Esophagus squamous epithelium (tissue), 5 donors: ENCODE data around the gene UBE2Q1. TPM values are rescaled to one million over a fixed set of nuclear protein-coding genes. Genes with fewer than 3 reads are reported as not detected.

Source experiments
- DNase-seq: peaks from one replicate; lab custom pipeline; 2025; lab: John Stamatoyannopoulos, UW
- H3K27ac ChIP-seq, 4 donors: fragments of 200-600 bp; sonication (generic); one replicate each; pipeline ENCODE4 v1.5.1; 2016 to 2019; ENCODE audit warnings: mild to moderate bottlenecking in 1 of 4
- H3K27me3 ChIP-seq, 4 donors: fragments of 200-600 bp; sonication (generic); 1 replicate in 3 of 4; 2 replicates in 1 of 4; pipeline versions ENCODE4 v1.5.1 to v1.6.0; 2017 to 2021; ENCODE audit warnings: antibody characterized with exemption in 1 of 4
- H3K36me3 ChIP-seq, 3 donors: fragments of 200-600 bp; sonication (generic); one replicate each; pipeline ENCODE4 v1.5.1; 2016 to 2019
- H3K4me1 ChIP-seq, 3 donors: fragments of 200-600 bp; sonication (generic); one replicate each; pipeline ENCODE4 v1.5.1; 2017 to 2019
- H3K4me3 ChIP-seq, 4 donors: fragments of 200-600 bp; sonication (generic); 1 replicate in 3 of 4; 2 replicates in 1 of 4; pipeline ENCODE4 v1.5.1; 2016 to 2019; ENCODE audit warnings: mild to moderate bottlenecking in 2 of 4, moderate library complexity in 1 of 4
- H3K9me3 ChIP-seq, 3 donors: fragments of 200-600 bp; sonication (generic); one replicate each; pipeline ENCODE4 v1.5.1; 2016 to 2019
- POLR2A ChIP-seq, 4 donors: fragments of 450-650 bp; IDR thresholded peaks; one replicate each; pipeline ENCODE4 v1.6.1; 2017; ENCODE audit warnings: antibody characterized with exemption in 4 of 4, mild to moderate bottlenecking in 4 of 4, moderate library complexity in 3 of 4
- WGBS, 2 donors: methylation state at CpG; one replicate each; pipeline ENCODE4 v1.1.5; 2018; 5-methylcytosine and 5-hydroxymethylcytosine counted together
- intact Hi-C: fragments of 100-400 bp; cut with DNase I; formaldehyde crosslinking; loops from one replicate; pipeline ENCODE4 v1.15.0; 2022
- total RNA-seq, 4 donors: library from RNA; depleted of rRNA; stranded (reverse); fragments of >200 nt; gene quantifications; one replicate each; pipeline ENCODE4 v1.1.0, GENCODE V29; 2016
- TF ChIP-seq, protein P1 (sequence below), 6 experiments: fragments of 450-650 bp in 4 of 6; fragments of 200-600 bp in 2 of 6; sonication (generic) in 2 of 6; IDR thresholded peaks; one replicate each; pipeline ENCODE4 v1.5.1; 2016 to 2019; ENCODE audit warnings: antibody characterized with exemption in 6 of 6, mild to moderate bottlenecking in 4 of 6, moderate library complexity in 4 of 6
- donor health status: DM: yes; HTN: yes; CAD: no.

The UBE2Q1 gene
- total RNA-seq, 4 donors from 2014 or later = 17.8 to 27.9 (median 24.3) TPM

DNA sequence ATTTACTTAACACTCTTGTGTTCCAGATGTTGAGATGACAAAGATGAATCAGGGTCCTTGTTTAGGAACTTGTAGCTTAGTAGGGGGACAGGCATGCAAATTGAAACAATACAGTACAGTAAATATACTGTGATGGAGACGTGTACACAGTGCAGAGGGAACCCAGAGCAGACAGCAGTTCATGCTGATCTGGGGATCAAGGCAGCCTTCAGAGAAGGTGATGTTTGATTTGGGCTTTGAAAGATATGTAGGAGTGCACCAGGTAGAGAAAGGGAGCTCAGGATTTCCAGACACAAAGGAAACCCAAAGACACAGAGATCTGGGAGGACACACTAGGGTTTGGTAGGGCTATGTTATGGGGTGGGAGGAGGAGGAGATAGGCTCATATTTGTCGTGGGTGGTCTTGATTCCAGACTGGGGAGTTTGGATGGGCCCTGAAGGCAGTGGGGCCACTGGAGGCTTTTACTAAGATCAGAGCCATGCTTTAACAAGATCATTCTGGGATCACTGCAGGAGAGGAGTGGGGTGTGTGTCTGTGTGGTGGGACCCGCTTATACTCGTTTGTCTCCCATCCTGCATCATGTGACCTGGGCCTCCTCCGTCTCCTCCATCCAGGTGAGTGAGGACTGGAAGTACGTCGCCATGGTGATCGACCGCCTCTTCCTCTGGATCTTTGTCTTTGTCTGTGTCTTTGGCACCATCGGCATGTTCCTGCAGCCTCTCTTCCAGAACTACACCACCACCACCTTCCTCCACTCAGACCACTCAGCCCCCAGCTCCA lies 16.9 kb upstream of the UBE2Q1 start:
- no peak overlapping the region for H3K27ac ChIP-seq
- H3K27me3 ChIP-seq = no peaks in the 10 kb centered on the region
- intact Hi-C loops = no loop called here
- H3K4me1 ChIP-seq = peaks cover 0 to 15% (median 4%) of the 10 kb centered on the region in 3 donors
- no peaks in the 10 kb centered on the region for H3K9me3 ChIP-seq
- H3K36me3 ChIP-seq = peaks cover 0 to 26% (median 4%) of the 10 kb centered on the region in 3 donors
- no peak for DNase-seq
- no peak overlapping the region for H3K4me3 ChIP-seq
- no peak for TF ChIP-seq POLR2A (IDR thresholded peaks at IDR 0.05)
- TF ChIP-seq, protein P1, sequence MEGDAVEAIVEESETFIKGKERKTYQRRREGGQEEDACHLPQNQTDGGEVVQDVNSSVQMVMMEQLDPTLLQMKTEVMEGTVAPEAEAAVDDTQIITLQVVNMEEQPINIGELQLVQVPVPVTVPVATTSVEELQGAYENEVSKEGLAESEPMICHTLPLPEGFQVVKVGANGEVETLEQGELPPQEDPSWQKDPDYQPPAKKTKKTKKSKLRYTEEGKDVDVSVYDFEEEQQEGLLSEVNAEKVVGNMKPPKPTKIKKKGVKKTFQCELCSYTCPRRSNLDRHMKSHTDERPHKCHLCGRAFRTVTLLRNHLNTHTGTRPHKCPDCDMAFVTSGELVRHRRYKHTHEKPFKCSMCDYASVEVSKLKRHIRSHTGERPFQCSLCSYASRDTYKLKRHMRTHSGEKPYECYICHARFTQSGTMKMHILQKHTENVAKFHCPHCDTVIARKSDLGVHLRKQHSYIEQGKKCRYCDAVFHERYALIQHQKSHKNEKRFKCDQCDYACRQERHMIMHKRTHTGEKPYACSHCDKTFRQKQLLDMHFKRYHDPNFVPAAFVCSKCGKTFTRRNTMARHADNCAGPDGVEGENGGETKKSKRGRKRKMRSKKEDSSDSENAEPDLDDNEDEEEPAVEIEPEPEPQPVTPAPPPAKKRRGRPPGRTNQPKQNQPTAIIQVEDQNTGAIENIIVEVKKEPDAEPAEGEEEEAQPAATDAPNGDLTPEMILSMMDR (IDR thresholded peaks at IDR 0.05) = no peak
- WGBS, 2 donors = 65 to 77% methylated on average over 10 of the region's 10 CpGs

DNA sequence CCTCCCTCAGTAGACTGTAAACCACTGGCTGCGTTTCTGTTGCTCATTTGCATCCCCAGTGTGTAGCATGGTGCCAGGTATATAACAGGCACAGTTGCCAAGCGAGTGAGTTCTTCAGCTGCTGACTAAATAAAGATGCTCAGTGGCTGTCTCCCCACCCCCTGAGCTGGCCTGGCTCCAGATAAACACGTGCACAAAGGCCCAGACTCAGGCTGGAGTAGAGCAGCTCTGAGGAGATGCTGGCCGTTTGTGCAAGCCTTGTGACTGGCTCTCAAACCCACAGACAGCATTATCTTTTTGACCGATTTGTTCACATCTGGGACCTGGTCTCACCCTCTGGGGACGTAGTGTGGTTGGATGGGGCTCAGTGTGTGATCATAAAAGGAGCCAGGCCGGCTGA lies 16.3 kb upstream of the UBE2Q1 start:
- WGBS, 2 donors = 17 to 19% methylated on average over 2 to 7 of the region's 7 CpGs
- peaks cover 0 to 15% (median 4%) of the 10 kb centered on the region in 3 donors for H3K4me1 ChIP-seq
- intact Hi-C loops = no loop called here
- no peak overlapping the region for H3K4me3 ChIP-seq
- H3K9me3 ChIP-seq = no peaks in the 10 kb centered on the region
- H3K27me3 ChIP-seq = peaks cover 0 to 5% (median 0%) of the 10 kb centered on the region in 4 donors
- H3K36me3 ChIP-seq = peaks cover 0 to 19% (median 0%) of the 10 kb centered on the region in 3 donors
- no peak overlapping the region for H3K27ac ChIP-seq
- no peak for DNase-seq
- TF ChIP-seq POLR2A (IDR thresholded peaks at IDR 0.05) = no peak
- TF ChIP-seq, protein P1 (IDR thresholded peaks at IDR 0.05) = no peak

DNA sequence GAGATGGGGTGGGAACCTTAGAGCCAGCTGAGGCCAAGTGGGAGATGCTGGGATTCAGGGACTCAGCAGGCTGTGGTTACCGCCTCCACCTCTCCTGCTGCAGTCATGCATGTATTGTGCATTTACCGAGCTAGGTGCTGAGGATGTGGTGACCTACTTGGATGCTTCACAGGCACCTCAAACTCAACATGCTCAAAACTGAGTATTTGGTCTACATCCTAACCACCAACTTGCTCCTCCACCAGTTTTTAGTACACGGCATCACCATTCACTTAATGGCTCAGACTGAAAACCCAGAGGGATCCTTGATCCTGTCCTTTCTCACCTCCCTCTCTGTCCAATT lies 14.7 kb upstream of the UBE2Q1 start:
- TF ChIP-seq, protein P1 (IDR thresholded peaks at IDR 0.05) = no peak
- no peak for TF ChIP-seq POLR2A (IDR thresholded peaks at IDR 0.05)
- H3K27me3 ChIP-seq = peaks cover 0 to 21% (median 0%) of the 10 kb centered on the region in 4 donors
- intact Hi-C loops = no loop called here
- H3K36me3 ChIP-seq = peaks cover 0 to 4% (median 0%) of the 10 kb centered on the region in 3 donors
- no peak overlapping the region for H3K27ac ChIP-seq
- peaks cover 2 to 14% (median 4%) of the 10 kb centered on the region in 3 donors for H3K4me1 ChIP-seq
- H3K4me3 ChIP-seq = no peak overlapping the region
- WGBS, 2 donors = 70 to 75% methylated on average over 3 of the region's 3 CpGs
- H3K9me3 ChIP-seq = no peaks in the 10 kb centered on the region
- no peak for DNase-seq

DNA sequence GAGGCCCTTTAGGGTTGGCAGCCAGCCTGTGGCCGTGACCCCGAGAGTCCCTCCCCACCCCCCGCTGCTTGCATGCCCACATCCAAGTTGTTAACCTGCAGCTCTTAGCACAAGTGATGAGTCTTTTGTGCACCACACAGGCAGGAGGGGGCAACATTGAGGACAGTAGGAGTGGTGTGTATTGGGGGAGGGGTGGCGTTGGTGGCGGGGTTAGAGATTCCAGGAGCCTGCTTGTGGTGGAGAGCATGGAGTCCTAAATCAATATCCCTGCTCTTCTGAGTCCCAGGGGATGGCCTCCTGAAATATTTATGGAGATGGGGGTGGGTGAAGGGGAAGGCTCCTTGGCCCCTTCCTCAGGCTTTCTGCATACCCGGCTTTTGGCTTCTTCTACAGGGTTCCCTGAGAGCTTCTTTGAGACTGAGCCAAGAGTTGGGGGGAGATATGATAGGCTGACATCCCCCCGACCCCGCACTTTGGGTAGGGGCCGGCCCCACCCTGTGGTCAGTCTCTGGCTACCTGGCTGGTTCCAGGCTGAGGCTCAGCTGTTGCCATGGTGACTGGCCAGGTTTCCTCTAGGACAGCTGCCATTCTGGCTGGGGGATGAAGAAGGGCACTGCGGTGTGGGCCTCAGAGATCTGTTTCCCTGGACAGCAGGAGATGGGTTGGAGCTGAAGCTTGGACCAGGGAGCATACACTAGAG lies 14.2 kb upstream of the UBE2Q1 start:
- H3K4me1 ChIP-seq = peaks cover 4 to 14% (median 7%) of the 10 kb centered on the region in 3 donors
- WGBS, 2 donors = 76 to 79% methylated on average over 5 to 6 of the region's 10 CpGs
- no peak for DNase-seq
- intact Hi-C loops = no loop called here
- H3K27me3 ChIP-seq = peaks cover 0 to 26% (median 0%) of the 10 kb centered on the region in 4 donors
- TF ChIP-seq, protein P1 (IDR thresholded peaks at IDR 0.05) = no peak
- no peak for TF ChIP-seq POLR2A (IDR thresholded peaks at IDR 0.05)
- H3K27ac ChIP-seq = no peak overlapping the region
- no peaks in the 10 kb centered on the region for H3K36me3 ChIP-seq
- no peaks in the 10 kb centered on the region for H3K9me3 ChIP-seq
- no peak overlapping the region for H3K4me3 ChIP-seq

DNA sequence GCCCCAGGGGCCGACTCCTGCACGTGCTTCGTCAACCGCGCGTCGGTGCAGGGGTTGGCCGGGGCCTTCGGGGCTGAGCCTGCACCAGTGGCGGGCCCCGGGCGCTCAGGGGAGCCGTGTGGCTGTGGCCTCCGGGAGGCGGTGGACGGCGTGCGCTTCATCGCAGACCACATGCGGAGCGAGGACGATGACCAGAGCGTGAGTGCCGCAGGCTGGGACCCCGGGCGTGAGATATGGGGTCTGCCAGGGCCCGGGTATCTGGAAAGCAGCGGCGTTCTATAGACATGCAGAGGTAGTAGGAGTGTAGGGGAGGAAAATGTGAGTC lies 13.5 kb upstream of the UBE2Q1 start:
- H3K27ac ChIP-seq = no peak overlapping the region
- TF ChIP-seq POLR2A (IDR thresholded peaks at IDR 0.05) = no peak
- TF ChIP-seq, protein P1 (IDR thresholded peaks at IDR 0.05) = no peak
- no peak for DNase-seq
- no peaks in the 10 kb centered on the region for H3K36me3 ChIP-seq
- H3K9me3 ChIP-seq = no peaks in the 10 kb centered on the region
- peaks cover 0 to 33% (median 0%) of the 10 kb centered on the region in 4 donors for H3K27me3 ChIP-seq
- peaks cover 4 to 13% (median 9%) of the 10 kb centered on the region in 3 donors for H3K4me1 ChIP-seq
- intact Hi-C loops = no loop called here
- no peak overlapping the region for H3K4me3 ChIP-seq
- WGBS, 2 donors = 84 to 95% methylated on average over 3 to 7 of the region's 29 CpGs
